Measurements from ENCODE around the gene CBY3. TPM values are rescaled to one million over a fixed set of nuclear protein-coding genes. Genes with fewer than 3 reads are reported as not detected.
"Not testable (repeated sequence)": the region's sequence is repeated elsewhere in the genome, so short reads cannot be mapped to it uniquely, and the experiment has no call there.

The CBY3 gene
- total RNA-seq, 1 donor from 2014 or later, result not detected

DNA sequence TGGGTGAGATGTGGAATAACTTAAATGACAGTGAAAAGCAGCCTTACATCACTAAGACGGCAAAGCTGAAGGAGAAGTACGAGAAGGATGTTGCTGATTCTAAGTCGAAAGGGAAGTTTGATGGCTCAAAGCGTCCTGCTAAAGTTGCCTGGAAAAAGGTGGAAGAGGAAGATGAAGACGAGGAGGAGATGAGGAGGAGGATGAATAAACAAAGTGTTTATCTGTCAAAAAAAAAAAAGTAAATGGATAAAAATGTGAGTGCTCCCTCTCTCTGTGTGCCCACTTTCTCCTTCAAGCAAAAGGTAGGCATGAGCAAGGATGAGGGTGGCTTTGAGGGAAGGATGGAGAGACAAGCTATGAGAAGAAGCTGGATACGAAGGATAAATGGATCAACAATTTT, 13.7 kb upstream of the CBY3 start:
- TF ChIP-seq, protein P1, sequence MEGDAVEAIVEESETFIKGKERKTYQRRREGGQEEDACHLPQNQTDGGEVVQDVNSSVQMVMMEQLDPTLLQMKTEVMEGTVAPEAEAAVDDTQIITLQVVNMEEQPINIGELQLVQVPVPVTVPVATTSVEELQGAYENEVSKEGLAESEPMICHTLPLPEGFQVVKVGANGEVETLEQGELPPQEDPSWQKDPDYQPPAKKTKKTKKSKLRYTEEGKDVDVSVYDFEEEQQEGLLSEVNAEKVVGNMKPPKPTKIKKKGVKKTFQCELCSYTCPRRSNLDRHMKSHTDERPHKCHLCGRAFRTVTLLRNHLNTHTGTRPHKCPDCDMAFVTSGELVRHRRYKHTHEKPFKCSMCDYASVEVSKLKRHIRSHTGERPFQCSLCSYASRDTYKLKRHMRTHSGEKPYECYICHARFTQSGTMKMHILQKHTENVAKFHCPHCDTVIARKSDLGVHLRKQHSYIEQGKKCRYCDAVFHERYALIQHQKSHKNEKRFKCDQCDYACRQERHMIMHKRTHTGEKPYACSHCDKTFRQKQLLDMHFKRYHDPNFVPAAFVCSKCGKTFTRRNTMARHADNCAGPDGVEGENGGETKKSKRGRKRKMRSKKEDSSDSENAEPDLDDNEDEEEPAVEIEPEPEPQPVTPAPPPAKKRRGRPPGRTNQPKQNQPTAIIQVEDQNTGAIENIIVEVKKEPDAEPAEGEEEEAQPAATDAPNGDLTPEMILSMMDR (IDR thresholded peaks at IDR 0.05), result no peak
- H3K4me1 ChIP-seq, result peaks cover 0 to 7% of the 10 kb centered on the region in 2 donors
- no peak overlapping the region for H3K27ac ChIP-seq
- no peaks in the 10 kb centered on the region for H3K9me3 ChIP-seq
- no peaks in the 10 kb centered on the region for H3K27me3 ChIP-seq
- intact Hi-C loops (cut with DNase I), result loop anchor here (10.0 kb wide), 1 partner anchor 140 kb away; the partner anchor contains the start of gene RUFY1
- no peak overlapping the region for H3K4me3 ChIP-seq
- DNase-seq (ENCODE audit: low spot score in 2 of 2), result no peak
- no peaks in the 10 kb centered on the region for H3K36me3 ChIP-seq

DNA sequence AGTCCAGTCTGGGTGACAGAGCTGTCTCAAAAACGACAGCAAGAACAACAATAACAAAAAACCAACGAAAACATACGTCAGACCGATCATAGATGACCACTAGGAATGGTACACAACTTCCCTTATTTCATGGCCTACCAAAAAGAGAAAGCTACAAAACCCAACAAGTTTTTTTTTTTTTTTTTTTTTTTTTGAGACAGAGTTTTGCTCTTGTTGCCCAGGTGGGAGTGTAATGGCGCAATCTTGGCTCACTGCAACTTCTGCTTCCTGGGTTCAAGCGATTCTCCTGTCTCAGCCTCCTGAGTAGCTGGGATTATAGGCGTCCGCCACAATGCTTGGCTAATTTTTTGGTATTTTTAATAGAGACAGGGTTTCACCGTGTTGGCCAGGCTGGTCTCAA, 8.4 kb upstream of the CBY3 start:
- intact Hi-C loops (cut with DNase I); H3K4me3 ChIP-seq; H3K36me3 ChIP-seq; H3K9me3 ChIP-seq; H3K27me3 ChIP-seq; H3K27ac ChIP-seq; DNase-seq (ENCODE audit: low spot score in 2 of 2); H3K4me1 ChIP-seq: not testable (repeated sequence)

DNA sequence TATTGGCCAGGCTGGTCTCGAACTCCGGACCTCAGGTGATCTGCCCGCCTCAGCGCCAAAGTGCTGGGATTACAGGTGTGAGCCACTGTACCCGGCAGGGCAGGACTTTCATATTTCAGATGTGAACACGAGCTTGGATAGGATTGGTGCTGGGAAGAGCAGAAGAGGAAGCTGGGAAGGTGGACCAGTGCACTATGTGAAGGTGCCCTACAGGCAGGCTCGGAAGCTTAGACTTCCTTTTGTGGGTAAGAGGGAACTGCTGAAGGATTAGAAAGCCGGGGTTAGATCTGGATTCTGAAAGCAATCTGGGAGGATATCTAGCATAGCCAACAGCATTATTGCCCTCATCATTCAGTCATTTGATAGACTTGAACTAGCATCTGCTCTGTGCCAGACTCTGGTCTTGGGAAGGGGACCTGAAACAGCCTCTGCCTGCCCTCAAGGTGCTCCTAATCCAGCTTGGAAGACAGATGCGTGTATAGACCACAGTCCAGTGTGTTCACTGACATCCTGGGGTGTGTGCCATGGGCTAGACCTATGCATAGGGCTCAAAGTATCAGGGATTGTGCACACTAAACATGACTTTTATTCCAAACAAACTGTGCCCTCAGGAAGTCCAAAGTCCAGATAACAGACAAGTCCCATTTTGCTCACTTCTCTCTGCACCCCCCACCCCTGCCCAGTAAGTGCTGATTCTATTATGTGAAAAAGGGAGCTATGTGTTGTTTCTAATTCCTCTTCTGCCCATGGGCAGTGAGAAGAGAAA, 637 bp downstream of the CBY3 start:
- Histone ChIP-seq H3K4me1 (peaks cover 0 to 18% of the 10 kb centered on the region in 2 donors), H3K4me3 (no peak overlapping the region), H3K9me3 (no peaks in the 10 kb centered on the region), H3K27ac (no peak overlapping the region), H3K27me3 (no peaks in the 10 kb centered on the region), H3K36me3 (no peaks in the 10 kb centered on the region)
- TF ChIP-seq, protein P1 (IDR thresholded peaks at IDR 0.05), result no peak
- DNase-seq (ENCODE audit: low spot score in 2 of 2), result no peak
- intact Hi-C loops (cut with DNase I), result no loop called here

DNA sequence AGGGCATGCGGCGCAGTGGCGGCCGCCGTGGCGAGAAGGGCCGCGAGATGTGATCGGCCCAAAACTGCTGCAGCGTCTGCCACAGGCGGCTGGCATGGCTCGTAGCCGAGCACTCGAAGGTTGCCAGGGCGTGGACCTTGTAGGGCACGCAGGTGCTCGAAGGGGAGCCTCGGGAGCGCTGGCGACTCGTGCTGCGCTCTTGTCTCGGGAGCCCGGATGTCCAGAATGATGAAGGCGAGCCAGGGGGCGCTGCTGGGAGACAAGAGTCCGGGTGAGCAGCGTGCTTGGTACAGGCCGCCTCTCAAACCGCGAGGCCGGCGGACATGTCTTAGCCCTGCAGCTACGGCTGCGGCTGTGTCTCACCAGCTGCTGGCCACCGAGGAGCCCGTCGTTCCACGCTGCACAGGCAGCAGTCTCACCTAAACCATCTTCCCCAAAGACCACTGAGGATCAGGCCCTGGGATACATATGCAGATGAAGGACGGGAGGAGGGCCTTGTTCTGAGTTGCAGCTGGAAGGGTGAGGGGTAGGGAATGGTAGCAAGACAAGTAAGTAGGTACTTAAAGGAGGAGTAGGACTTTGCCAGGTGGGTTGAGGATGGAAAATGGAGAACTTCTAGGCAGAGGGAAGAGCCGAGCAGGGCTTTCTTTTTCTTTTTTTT, 1.7 kb downstream of the CBY3 start:
- peak; percentile 40 to 89 for DNase-seq (ENCODE audit: low spot score in 2 of 2)
- TF ChIP-seq, protein P1 (IDR thresholded peaks at IDR 0.05), result peak in 1 of 3 experiments; percentile 45
- intact Hi-C loops (cut with DNase I), result loop anchor here (5.0 kb wide), 1 partner anchor 118 kb away; no protein-coding TSS in a partner anchor
- Histone ChIP-seq H3K4me1 (peaks cover 0 to 18% of the 10 kb centered on the region in 2 donors), H3K4me3 (peak overlapping the region; percentile 90 to 94), H3K9me3 (no peaks in the 10 kb centered on the region), H3K27ac (peak overlapping the region; percentile 14 to 81), H3K36me3 (no peaks in the 10 kb centered on the region), H3K27me3 (no peaks in the 10 kb centered on the region)

DNA sequence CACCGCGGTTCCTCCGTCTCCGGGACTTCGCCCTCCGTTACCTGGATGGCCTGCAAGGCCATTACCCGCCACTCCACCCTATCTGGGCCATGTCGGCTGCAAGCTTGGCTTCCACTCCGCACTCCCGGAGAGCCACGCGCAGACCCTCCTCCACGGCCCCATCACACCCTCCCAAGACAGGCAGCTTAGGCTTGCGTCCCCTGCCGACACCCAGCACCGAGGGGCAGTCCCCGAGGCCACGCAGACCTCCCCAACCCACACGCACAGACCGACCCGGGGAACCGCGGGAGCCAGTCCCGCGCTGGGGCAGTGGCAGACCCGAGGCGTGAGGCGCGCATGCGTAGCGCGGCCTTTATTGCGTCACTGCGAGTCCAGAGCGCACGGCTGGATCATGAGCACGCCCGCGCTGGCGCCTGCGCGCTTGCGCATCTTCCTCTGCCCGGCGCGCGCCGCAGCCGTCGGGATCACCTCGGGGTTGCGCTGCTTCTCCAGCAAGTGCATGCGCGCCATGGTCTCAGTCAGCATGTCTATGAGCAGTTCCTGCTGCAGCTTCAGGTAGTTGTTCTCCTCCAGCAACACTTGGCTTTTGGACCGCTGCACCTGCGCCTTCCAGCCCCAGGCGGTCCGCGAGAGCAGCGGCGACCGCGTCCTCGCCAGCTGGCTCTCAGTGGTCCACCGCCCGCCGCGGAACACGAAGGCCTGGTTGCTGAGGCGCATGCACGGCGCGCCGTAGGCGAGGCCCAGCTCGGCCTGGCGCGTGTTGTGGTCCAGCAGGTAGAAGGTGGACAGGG, 2.4 kb downstream of the CBY3 start:
- Histone ChIP-seq H3K27ac (peak overlapping the region; percentile 81 to 88), H3K27me3 (no peaks in the 10 kb centered on the region), H3K4me1 (peaks cover 0 to 18% of the 10 kb centered on the region in 2 donors), H3K36me3 (no peaks in the 10 kb centered on the region), H3K4me3 (peak overlapping the region; percentile 90 to 94), H3K9me3 (no peaks in the 10 kb centered on the region)
- TF ChIP-seq, protein P1 (IDR thresholded peaks at IDR 0.05), result peak in 1 of 3 experiments; percentile 4
- intact Hi-C loops (cut with DNase I), result loop anchor here (1.0 to 5.0 kb wide), 2 partner anchors 20 to 119 kb away; partner anchors contain the start of gene CANX
- peak; percentile 86 to 97 for DNase-seq (ENCODE audit: low spot score in 2 of 2)
